Measurements from ENCODE around the gene MT1F. TPM values are rescaled to one million over a fixed set of nuclear protein-coding genes. Genes with fewer than 3 reads are reported as not detected.

Gene MT1F
- total RNA-seq, 4 donors from 2014 or later = 3.2 TPM; not detected in 3

DNA sequence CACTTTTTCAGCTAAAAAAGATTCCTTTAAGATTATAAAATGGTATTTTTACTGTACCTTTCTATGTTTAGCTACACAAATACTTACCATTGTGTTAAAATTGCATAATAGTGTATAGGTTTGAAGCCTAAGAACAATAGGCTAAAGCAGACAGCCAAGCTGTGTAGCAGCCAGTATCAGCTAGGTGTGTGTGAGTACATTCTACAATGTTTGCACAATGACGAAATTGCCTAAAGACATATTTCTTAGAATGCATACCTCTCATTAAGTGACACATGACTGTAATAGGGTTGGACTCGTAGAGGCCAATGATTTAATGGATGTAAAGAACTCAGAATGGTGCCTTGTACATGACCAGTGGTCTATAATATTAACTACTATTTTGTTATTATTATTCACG lies 7.9 kb upstream of the MT1F start:
- no peak overlapping the region for H3K27ac ChIP-seq
- H3K4me3 ChIP-seq = no peak overlapping the region
- no peak for TF ChIP-seq CTCF (IDR thresholded peaks at IDR 0.05 in 4 of 5, conservative IDR thresholded peaks at IDR 0.05 in 1 of 5)
- TF ChIP-seq POLR2A (IDR thresholded peaks at IDR 0.05) = no peak
- no peaks in the 10 kb centered on the region for H3K36me3 ChIP-seq
- no peaks in the 10 kb centered on the region for H3K9me3 ChIP-seq
- no peaks in the 10 kb centered on the region for H3K4me1 ChIP-seq
- DNase-seq = no peak
- peaks cover 0 to 8% (median 7%) of the 10 kb centered on the region in 3 donors for H3K27me3 ChIP-seq
- in situ Hi-C loops (cut with MboI; ENCODE audit: low sequenced_read_pairs in 4 of 4) = no loop called here
- no peak for ATAC-seq
- intact Hi-C loops (cut with DNase I; ENCODE audit: low total_unique reads) = no loop called here

- in situ Hi-C loops (cut with MboI; ENCODE audit: low sequenced_read_pairs in 4 of 4) = no loop called here
These were observed 6.2 kb upstream of the MT1F start, which contains the start of gene MT1B for GRCh38 chr16:56651586-56651985. MT1B (plus strand) TSS chr16:56651886; CDS start chr16:56651954, 68 bp downstream.

DNA sequence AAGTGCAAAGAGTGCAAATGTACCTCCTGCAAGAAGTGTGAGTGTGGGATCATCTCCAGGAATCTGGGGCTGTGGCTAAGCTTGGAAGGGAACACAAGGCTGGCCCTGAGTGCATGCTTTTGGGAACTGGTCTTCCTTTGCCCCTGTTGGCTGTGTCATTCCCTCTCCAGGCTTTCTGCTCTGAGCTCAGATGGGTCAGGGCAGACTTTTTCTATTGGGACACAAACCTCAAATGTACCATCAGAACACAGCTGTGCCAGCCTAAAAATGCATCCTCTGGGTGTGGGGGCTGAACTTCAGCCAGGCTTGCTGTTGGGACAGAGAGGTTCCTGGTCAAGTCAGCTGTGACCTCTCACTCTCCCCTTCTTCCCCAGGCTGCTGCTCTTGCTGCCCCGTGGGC lies 5.2 kb upstream of the MT1F start:
- no peak overlapping the region for H3K27ac ChIP-seq
- H3K4me1 ChIP-seq = peaks cover 0 to under 1% of the 10 kb centered on the region in 2 donors
- H3K36me3 ChIP-seq = no peaks in the 10 kb centered on the region
- ATAC-seq (no peak), DNase-seq (no peak)
- in situ Hi-C loops (cut with MboI; ENCODE audit: low sequenced_read_pairs in 4 of 4) = no loop called here
- no peak for TF ChIP-seq POLR2A (IDR thresholded peaks at IDR 0.05)
- no peak for TF ChIP-seq CTCF (IDR thresholded peaks at IDR 0.05 in 4 of 5, conservative IDR thresholded peaks at IDR 0.05 in 1 of 5)
- intact Hi-C loops (cut with DNase I; ENCODE audit: low total_unique reads) = no loop called here
- no peak overlapping the region for H3K4me3 ChIP-seq
- H3K27me3 ChIP-seq = peaks cover 0 to 7% (median under 1%) of the 10 kb centered on the region in 3 donors
- H3K9me3 ChIP-seq = no peaks in the 10 kb centered on the region

More at GRCh38 chr16:56651586-56651985, 6.2 kb upstream of the MT1F start, which contains the start of gene MT1B:
- no peaks in the 10 kb centered on the region for H3K4me1 ChIP-seq
- TF ChIP-seq CTCF (IDR thresholded peaks at IDR 0.05 in 4 of 5, conservative IDR thresholded peaks at IDR 0.05 in 1 of 5) = no peak
- TF ChIP-seq POLR2A (IDR thresholded peaks at IDR 0.05) = no peak
- no peaks in the 10 kb centered on the region for H3K9me3 ChIP-seq
- H3K27ac ChIP-seq = no peak within 1 kb of the TSS
- peaks cover 0 to 8% (median 7%) of the 10 kb centered on the region in 3 donors for H3K27me3 ChIP-seq
- ATAC-seq (no peak), DNase-seq (no peak)
- H3K36me3 ChIP-seq = no peaks in the 10 kb centered on the region
- H3K4me3 ChIP-seq = no peak within 1 kb of the TSS
- intact Hi-C loops (cut with DNase I; ENCODE audit: low total_unique reads) = no loop called here

DNA sequence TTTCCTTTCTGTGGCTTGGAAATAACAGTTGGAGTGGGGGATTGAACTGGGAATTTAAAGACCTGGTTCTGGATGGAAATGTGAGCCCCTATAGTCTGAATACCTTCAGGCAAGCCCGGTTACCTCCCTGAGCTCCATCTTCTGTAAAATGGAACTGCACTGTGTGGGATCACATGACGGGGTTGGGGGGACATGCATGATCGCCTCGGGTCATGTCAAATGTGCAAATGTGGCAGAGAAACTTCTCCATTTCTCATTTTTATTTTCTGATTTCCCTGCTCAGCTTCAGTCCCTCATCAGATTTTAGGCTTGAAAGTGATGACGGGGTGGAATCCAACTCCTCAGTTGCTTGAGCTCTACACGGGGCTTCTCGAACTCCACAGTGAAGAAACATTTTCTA lies 4.5 kb upstream of the MT1F start:
- Histone ChIP-seq H3K27me3 (peaks cover 0 to 2% (median under 1%) of the 10 kb centered on the region in 3 donors), H3K27ac (no peak overlapping the region), H3K4me3 (no peak overlapping the region), H3K36me3 (no peaks in the 10 kb centered on the region), H3K4me1 (peaks cover 0 to 4% of the 10 kb centered on the region in 2 donors), H3K9me3 (no peaks in the 10 kb centered on the region)
- DNase-seq (no peak), ATAC-seq (no peak)
- intact Hi-C loops (cut with DNase I; ENCODE audit: low total_unique reads) (no loop called here), in situ Hi-C loops (cut with MboI; ENCODE audit: low sequenced_read_pairs in 4 of 4) (no loop called here)
- TF ChIP-seq POLR2A (IDR thresholded peaks at IDR 0.05) (no peak), CTCF (IDR thresholded peaks at IDR 0.05 in 4 of 5, conservative IDR thresholded peaks at IDR 0.05 in 1 of 5) (no peak)

All from gastrocnemius medialis (tissue), 4 donors.